Tibial nerve (tissue), 4 donors: Measurements from ENCODE around the gene PHTF2.

Source experiments
- CTCF ChIP-seq, 5 experiments: fragments of 200-600 bp in 3 of 5; fragments of 450-650 bp in 2 of 5; sonication (generic) in 3 of 5; IDR thresholded peaks; one replicate each; pipeline ENCODE4 v1.5.1; 2016 to 2019; ENCODE audit warnings: antibody characterized with exemption in 5 of 5, mild to moderate bottlenecking in 3 of 5, moderate library complexity in 2 of 5
- EP300 ChIP-seq, 2 donors: sonication (generic); formaldehyde crosslinking; IDR thresholded peaks; one replicate each; pipeline ENCODE4 v1.6.1; 2017; ENCODE audit warnings: antibody characterized with exemption in 2 of 2, mild to moderate bottlenecking in 1 of 2
- POLR2A ChIP-seq, 2 donors: fragments of 450-650 bp; IDR thresholded peaks; one replicate each; pipeline ENCODE4 v1.6.1; 2017; ENCODE audit warnings: antibody characterized with exemption in 2 of 2, mild to moderate bottlenecking in 2 of 2, moderate library complexity in 2 of 2

GRCh38 chr7:77863860-77864259, 65.3 kb downstream of the PHTF2 start:
- TF ChIP-seq EP300 (IDR thresholded peaks at IDR 0.05) (no peak), POLR2A (IDR thresholded peaks at IDR 0.05) (no peak), CTCF (IDR thresholded peaks at IDR 0.05) (no peak)
